ENCODE data around the gene VCPKMT.

Gene VCPKMT

GRCh38 chr14:50063876-50064420 lies 52.4 kb downstream of the VCPKMT start:
- no peak for DNase-seq

- DNase-seq: peak; percentile 58
Observed at GRCh38 chr14:50062438-50063085, 53.8 kb downstream of the VCPKMT start.

GRCh38 chr14:50061664-50062437 lies 54.5 kb downstream of the VCPKMT start:
- no peak for DNase-seq

GRCh38 chr14:50060871-50061663 lies 55.3 kb downstream of the VCPKMT start:
- no peak for DNase-seq

GRCh38 chr14:50059763-50060616 lies 56.4 kb downstream of the VCPKMT start:
- DNase-seq: no peak
